OCI-LY3 (cell line): ENCODE data around the gene LENG8.

Experiments used
- H2AFZ ChIP-seq: fragments of 200-600, 300-600 bp; shearing (Covaris generic); 2 replicates; pipeline ENCODE4 v1.6.0; 2014; ENCODE audit warnings: antibody characterized with exemption, low read depth, low read length
- H3K27ac ChIP-seq: fragments of 200-600, 300-600 bp; sonication (generic); 2 replicates; pipeline ENCODE4 v1.5.1; 2014; ENCODE audit warnings: mild to moderate bottlenecking, low read length, moderate library complexity, mixed read lengths
- H3K27me3 ChIP-seq: fragments of 200-600, 300-600 bp; sonication (generic); 2 replicates; pipeline ENCODE4 v1.6.1; 2014; ENCODE audit warnings: low read depth, low read length, mixed read lengths
- H3K36me3 ChIP-seq: fragments of 200-600, 300-600 bp; sonication (generic); replicated peaks from 2 replicates; pipeline ENCODE3; 2014; ENCODE audit warnings: low read depth, low read length, mixed read lengths
- H3K4me1 ChIP-seq: fragments of 300-600, 200-600 bp; sonication (generic); 2 replicates; pipeline ENCODE4 v1.6.1; 2014; ENCODE audit warnings: low read length, mixed read lengths
- H3K4me2 ChIP-seq: fragments of 200-600, 300-600 bp; sonication (generic); 2 replicates; pipeline ENCODE4 v1.6.1; 2014; ENCODE audit warnings: low read length, mixed read lengths
- H3K4me3 ChIP-seq: fragments of 300-600, 200-600 bp; sonication (generic); 2 replicates; pipeline ENCODE4 v1.5.1; 2014; ENCODE audit warnings: antibody characterized with exemption, mild to moderate bottlenecking, low read length, moderate library complexity
- H3K79me2 ChIP-seq: fragments of 300-600, 200-600 bp; shearing (Covaris generic); 2 replicates; pipeline ENCODE4 v1.6.1; 2014; ENCODE audit warnings: mild to moderate bottlenecking, low read length, mixed read lengths
- H3K9ac ChIP-seq: fragments of 300-600, 200-600 bp; shearing (Covaris generic); 2 replicates; pipeline ENCODE4 v1.6.0; 2014; ENCODE audit warnings: mild to moderate bottlenecking, low read length, moderate library complexity
- H3K9me3 ChIP-seq: fragments of 200-600, 300-600 bp; shearing (Covaris generic); 2 replicates; pipeline ENCODE4 v1.6.1; 2014; ENCODE audit warnings: low read length, mixed read lengths; ENCODE audit not compliant: insufficient read depth
- H4K20me1 ChIP-seq: fragments of 200-600, 300-600 bp; sonication (generic); 2 replicates; pipeline ENCODE4 v1.6.1; 2016; ENCODE audit warnings: low read length, mixed read lengths; ENCODE audit not compliant: insufficient read depth
- CTCF ChIP-seq: fragments of 200-600, 300-600 bp; sonication (generic); IDR thresholded peaks from 2 replicates; pipeline ENCODE4 v1.5.1; 2014; ENCODE audit warnings: antibody characterized with exemption, low read length, low read depth
- EZH2phosphoT487 ChIP-seq: fragments of 200-600 bp; shearing (Covaris generic); IDR thresholded peaks from 2 replicates; pipeline ENCODE4 v1.6.1; 2018; ENCODE audit warnings: antibody characterized with exemption, mixed run types, low read depth

The LENG8 gene

GRCh38 chr19:54424660-54425381 lies 24.2 kb upstream of the LENG8 start:
- peaks cover 9% of the 10 kb centered on the region; the same call in 1 of the 2 replicates for H3K27me3 ChIP-seq
- no peaks in the 10 kb centered on the region for H3K36me3 ChIP-seq
- no peak overlapping the region for H3K9ac ChIP-seq
- no peaks in the 10 kb centered on the region for H3K4me1 ChIP-seq
- H3K79me2 ChIP-seq = no peaks in the 10 kb centered on the region
- no peak overlapping the region for H3K4me3 ChIP-seq
- TF ChIP-seq CTCF (no peak), EZH2phosphoT487 (no peak)
- no peaks in the 10 kb centered on the region for H3K9me3 ChIP-seq
- H3K4me2 ChIP-seq = no peak overlapping the region
- no peaks in the 10 kb centered on the region for H4K20me1 ChIP-seq
- no peak overlapping the region for H3K27ac ChIP-seq
- no peak overlapping the region for H2AFZ ChIP-seq

GRCh38 chr19:54425382-54425723 lies 23.6 kb upstream of the LENG8 start:
- TF ChIP-seq CTCF = no peak
- no peak for TF ChIP-seq EZH2phosphoT487
- Histone ChIP-seq H3K9ac (no peak overlapping the region), H3K79me2 (no peaks in the 10 kb centered on the region), H3K4me1 (no peaks in the 10 kb centered on the region), H3K27me3 (peaks cover 12% of the 10 kb centered on the region; the same call in 1 of the 2 replicates), H2AFZ (no peak overlapping the region), H3K4me2 (no peak overlapping the region), H3K4me3 (no peak overlapping the region), H4K20me1 (no peaks in the 10 kb centered on the region), H3K36me3 (no peaks in the 10 kb centered on the region), H3K9me3 (no peaks in the 10 kb centered on the region), H3K27ac (no peak overlapping the region)

GRCh38 chr19:54426291-54426931 lies 22.6 kb upstream of the LENG8 start:
- no peak for TF ChIP-seq EZH2phosphoT487
- no peak for TF ChIP-seq CTCF
- Histone ChIP-seq H3K27ac (no peak overlapping the region), H3K4me1 (no peaks in the 10 kb centered on the region), H3K4me3 (no peak overlapping the region), H2AFZ (no peak overlapping the region), H3K4me2 (no peak overlapping the region), H3K9me3 (no peaks in the 10 kb centered on the region), H3K9ac (no peak overlapping the region), H3K27me3 (peaks cover 13% of the 10 kb centered on the region; the same call in 1 of the 2 replicates), H4K20me1 (no peaks in the 10 kb centered on the region), H3K79me2 (no peaks in the 10 kb centered on the region), H3K36me3 (no peaks in the 10 kb centered on the region)

GRCh38 chr19:54427586-54427985 lies 21.4 kb upstream of the LENG8 start:
- Histone ChIP-seq H3K9ac (no peak overlapping the region), H3K27me3 (peaks cover 16% of the 10 kb centered on the region; the same call in 1 of the 2 replicates), H3K36me3 (no peaks in the 10 kb centered on the region), H2AFZ (no peak overlapping the region), H3K79me2 (no peaks in the 10 kb centered on the region), H3K9me3 (no peaks in the 10 kb centered on the region), H3K4me1 (no peaks in the 10 kb centered on the region), H4K20me1 (no peaks in the 10 kb centered on the region), H3K4me3 (no peak overlapping the region), H3K27ac (no peak overlapping the region), H3K4me2 (no peak overlapping the region)
- TF ChIP-seq EZH2phosphoT487 (no peak), CTCF (no peak)
